Mesendoderm (in vitro differentiated cells): Measurements from ENCODE around the gene LCN2.
"Not testable (repeated sequence)": the region's sequence is repeated elsewhere in the genome, so short reads cannot be mapped to it uniquely, and the experiment has no call there.

Source experiments
- DNase-seq: peaks from one replicate; pipeline ENCODE4 v3.0.0; 2013
- H2AK5ac ChIP-seq: 2 replicates; pipeline ENCODE4 v1.6.1; 2013; ENCODE audit warnings: low read length, inconsistent platforms
- H2BK120ac ChIP-seq: 2 replicates; pipeline ENCODE4 v1.6.1; 2013; ENCODE audit warnings: low read depth, mild to moderate bottlenecking, low read length, moderate library complexity, mixed read lengths
- H2BK15ac ChIP-seq: replicated peaks from 2 replicates; pipeline ENCODE4 v1.6.1; 2013; ENCODE audit warnings: low read depth, mild to moderate bottlenecking, moderate library complexity
- H2BK5ac ChIP-seq: 2 replicates; pipeline ENCODE4 v1.6.1; 2013; ENCODE audit warnings: low read length, inconsistent platforms
- H3K18ac ChIP-seq: 2 replicates; pipeline ENCODE4 v1.6.1; 2013; ENCODE audit warnings: mild to moderate bottlenecking, low read length, mixed read lengths
- H3K23ac ChIP-seq: one replicate; pipeline ENCODE4 v1.6.1; 2013; ENCODE audit warnings: low read length
- H3K27ac ChIP-seq: 2 replicates; pipeline ENCODE4 v1.5.1; 2013; ENCODE audit warnings: low read depth, mild to moderate bottlenecking, inconsistent platforms, low read length, moderate library complexity
- H3K27me3 ChIP-seq: 2 replicates; pipeline ENCODE4 v1.6.1; 2013; ENCODE audit warnings: low read length, control low read depth, mild to moderate bottlenecking, inconsistent platforms; ENCODE audit not compliant: insufficient read depth, poor library complexity
- H3K36me3 ChIP-seq: 2 replicates; pipeline ENCODE4 v1.6.1; 2013; ENCODE audit warnings: low read length, inconsistent platforms; ENCODE audit not compliant: control insufficient read depth, insufficient read depth
- H3K4ac ChIP-seq: one replicate; pipeline ENCODE4 v1.6.1; 2013; ENCODE audit warnings: low read depth, mild to moderate bottlenecking, low read length, moderate library complexity
- H3K4me1 ChIP-seq: 2 replicates; pipeline ENCODE4 v1.6.1; 2013; ENCODE audit warnings: low read depth, low read length, inconsistent platforms; ENCODE audit not compliant: control insufficient read depth
- H3K4me2 ChIP-seq: 2 replicates; pipeline ENCODE4 v1.6.1; 2013; ENCODE audit warnings: low read length
- H3K4me3 ChIP-seq: 2 replicates; pipeline ENCODE4 v1.5.1; 2013; ENCODE audit warnings: mild to moderate bottlenecking, low read length
- H3K56ac ChIP-seq: one replicate; pipeline ENCODE4 v1.6.1; 2013; ENCODE audit warnings: low read length
- H3K79me1 ChIP-seq: 2 replicates; pipeline ENCODE4 v1.6.1; 2013; ENCODE audit warnings: low read length, inconsistent platforms
- H3K79me2 ChIP-seq: 2 replicates; pipeline ENCODE4 v1.6.1; 2013; ENCODE audit warnings: mild to moderate bottlenecking, low read length; ENCODE audit not compliant: control insufficient read depth, insufficient read depth
- H3K9ac ChIP-seq: 2 replicates; pipeline ENCODE4 v1.6.1; 2013; ENCODE audit warnings: low read length, inconsistent platforms
- H4K5ac ChIP-seq: one replicate; pipeline ENCODE4 v1.6.1; 2013; ENCODE audit warnings: low read length
- H4K8ac ChIP-seq: one replicate; pipeline ENCODE4 v1.6.1; 2013; ENCODE audit warnings: low read depth, mild to moderate bottlenecking, control low read depth, low read length, moderate library complexity
- WGBS: extraction: QIAGEN DNeasy Blood & Tissue Kit; methylation state at CpG from one replicate; pipeline ENCODE4 v1.1.7; 2013; ENCODE audit warnings: low lambda C conversion rate, missing lambda C conversion rate; ENCODE audit not compliant: insufficient coverage; ENCODE audit errors: extremely low coverage; 5-methylcytosine and 5-hydroxymethylcytosine counted together

The LCN2 gene

DNA sequence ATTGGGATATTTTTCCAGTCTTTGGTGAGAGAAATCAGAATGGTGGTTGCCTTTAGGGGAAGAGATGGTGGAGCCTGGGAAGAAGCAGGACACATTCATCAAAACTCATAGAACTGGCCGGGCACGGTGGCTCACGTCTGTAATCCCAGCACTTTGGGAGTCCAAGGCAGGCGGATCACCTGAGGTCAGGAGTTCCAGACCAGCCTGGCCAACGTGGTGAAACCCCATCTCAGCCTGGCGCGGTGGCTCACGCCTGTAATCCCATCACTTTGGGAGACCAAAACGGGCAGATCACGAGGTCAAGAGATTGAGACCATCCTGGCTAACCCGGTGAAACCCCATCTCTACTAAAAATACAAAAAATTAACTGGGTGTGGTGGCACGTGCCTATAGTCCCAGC lies 37.5 kb upstream of the LCN2 start:
- H3K27ac ChIP-seq, H2BK5ac ChIP-seq, H3K4me3 ChIP-seq, H2AK5ac ChIP-seq, H4K5ac ChIP-seq, H2BK15ac ChIP-seq, H3K23ac ChIP-seq, H3K56ac ChIP-seq, H3K27me3 ChIP-seq, H2BK120ac ChIP-seq, DNase-seq, H3K36me3 ChIP-seq, H3K4ac ChIP-seq, H3K4me2 ChIP-seq, H3K4me1 ChIP-seq, H3K79me2 ChIP-seq, H4K8ac ChIP-seq, H3K18ac ChIP-seq, H3K79me1 ChIP-seq, H3K9ac ChIP-seq: not testable (repeated sequence)
- WGBS: no CpG with 5 or more reads among the region's 12 CpGs

DNA sequence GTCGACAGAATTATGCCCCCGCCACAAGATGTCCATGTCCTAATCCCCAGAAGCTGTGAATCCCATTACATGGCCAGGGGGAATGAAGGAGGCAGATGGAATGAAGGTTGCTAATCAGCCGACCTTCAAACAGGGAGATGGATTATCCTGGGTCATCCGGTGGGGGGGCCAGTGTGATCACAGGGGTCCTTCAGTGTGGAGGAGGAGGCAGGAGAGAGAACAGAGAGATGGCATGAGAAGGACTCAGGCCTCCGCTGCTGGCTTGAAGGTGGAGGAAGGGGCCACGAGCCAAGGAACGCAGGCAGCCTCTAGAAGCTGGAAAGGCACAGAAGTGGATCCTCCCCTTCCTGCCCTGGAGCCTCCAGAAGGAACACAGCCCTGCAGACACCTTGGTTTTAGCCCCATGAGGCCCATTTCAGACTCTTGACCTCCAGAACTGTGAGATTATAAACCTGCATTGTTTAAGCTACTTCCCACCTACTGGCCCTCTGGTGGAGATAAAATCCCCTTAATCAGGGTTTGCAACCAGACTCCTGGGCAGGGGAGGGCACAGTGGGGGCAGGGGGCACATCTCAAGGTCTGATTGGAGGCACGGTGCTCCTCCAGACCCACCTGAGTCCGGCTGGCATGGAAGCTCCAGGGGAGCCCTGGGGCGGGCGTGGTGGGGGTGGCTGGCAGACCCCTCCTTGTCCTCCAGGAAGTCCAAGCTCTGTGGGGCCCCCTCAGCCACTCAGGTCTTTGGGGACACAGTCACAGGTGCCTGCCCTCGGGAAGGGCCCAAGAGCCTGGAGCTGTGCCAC lies 35.5 kb upstream of the LCN2 start:
- no peak for DNase-seq
- no peak overlapping the region for H3K27ac ChIP-seq
- no peaks in the 10 kb centered on the region for H3K36me3 ChIP-seq
- H4K5ac ChIP-seq: no peak overlapping the region
- no peaks in the 10 kb centered on the region for H3K79me1 ChIP-seq
- H2BK15ac ChIP-seq: no peak overlapping the region
- no peak overlapping the region for H2AK5ac ChIP-seq
- no peak overlapping the region for H4K8ac ChIP-seq
- no CpG with 5 or more reads among the region's 12 CpGs for WGBS
- H3K4me3 ChIP-seq: no peak overlapping the region
- H3K4me2 ChIP-seq: no peak overlapping the region
- no peak overlapping the region for H3K18ac ChIP-seq
- H2BK120ac ChIP-seq: no peak overlapping the region
- no peak overlapping the region for H3K56ac ChIP-seq
- no peaks in the 10 kb centered on the region for H3K27me3 ChIP-seq
- H3K23ac ChIP-seq: no peak overlapping the region
- no peaks in the 10 kb centered on the region for H3K79me2 ChIP-seq
- H2BK5ac ChIP-seq: no peak overlapping the region
- H3K4ac ChIP-seq: no peak overlapping the region
- H3K9ac ChIP-seq: no peak overlapping the region
- H3K4me1 ChIP-seq: peaks cover 3% of the 10 kb centered on the region

- Histone ChIP-seq H3K4ac (no peak overlapping the region), H4K8ac (no peak overlapping the region), H3K4me3 (no peak overlapping the region), H3K18ac (no peak overlapping the region), H2BK15ac (no peak overlapping the region), H3K4me1 (peaks cover 3% of the 10 kb centered on the region), H3K4me2 (no peak overlapping the region), H2BK5ac (no peak overlapping the region), H3K23ac (no peak overlapping the region), H3K9ac (no peak overlapping the region), H2BK120ac (no peak overlapping the region), H3K79me2 (no peaks in the 10 kb centered on the region), H3K27me3 (no peaks in the 10 kb centered on the region), H2AK5ac (no peak overlapping the region), H3K56ac (no peak overlapping the region), H3K79me1 (no peaks in the 10 kb centered on the region), H3K27ac (no peak overlapping the region), H4K5ac (no peak overlapping the region), H3K36me3 (no peaks in the 10 kb centered on the region)
- no CpG with 5 or more reads among the region's 29 CpGs for WGBS
- no peak for DNase-seq
Observed at GRCh38 chr9:128114326-128115186, 34.7 kb upstream of the LCN2 start.

GRCh38 chr9:128115187-128116103 lies 33.8 kb upstream of the LCN2 start:
- no peak overlapping the region for H2AK5ac ChIP-seq
- no peak overlapping the region for H2BK120ac ChIP-seq
- H3K79me1 ChIP-seq: no peaks in the 10 kb centered on the region
- H3K18ac ChIP-seq: no peak overlapping the region
- no peaks in the 10 kb centered on the region for H3K27me3 ChIP-seq
- H3K27ac ChIP-seq: no peak overlapping the region
- no peak overlapping the region for H3K4me2 ChIP-seq
- H2BK5ac ChIP-seq: no peak overlapping the region
- no CpG with 5 or more reads among the region's 26 CpGs for WGBS
- no peak overlapping the region for H3K4ac ChIP-seq
- no peaks in the 10 kb centered on the region for H3K79me2 ChIP-seq
- no peak overlapping the region for H3K56ac ChIP-seq
- no peak overlapping the region for H3K23ac ChIP-seq
- no peaks in the 10 kb centered on the region for H3K36me3 ChIP-seq
- no peak overlapping the region for H4K5ac ChIP-seq
- no peak overlapping the region for H4K8ac ChIP-seq
- H2BK15ac ChIP-seq: no peak overlapping the region
- H3K4me3 ChIP-seq: no peak overlapping the region
- DNase-seq: no peak
- H3K9ac ChIP-seq: no peak overlapping the region
- peaks cover 3% of the 10 kb centered on the region for H3K4me1 ChIP-seq

DNA sequence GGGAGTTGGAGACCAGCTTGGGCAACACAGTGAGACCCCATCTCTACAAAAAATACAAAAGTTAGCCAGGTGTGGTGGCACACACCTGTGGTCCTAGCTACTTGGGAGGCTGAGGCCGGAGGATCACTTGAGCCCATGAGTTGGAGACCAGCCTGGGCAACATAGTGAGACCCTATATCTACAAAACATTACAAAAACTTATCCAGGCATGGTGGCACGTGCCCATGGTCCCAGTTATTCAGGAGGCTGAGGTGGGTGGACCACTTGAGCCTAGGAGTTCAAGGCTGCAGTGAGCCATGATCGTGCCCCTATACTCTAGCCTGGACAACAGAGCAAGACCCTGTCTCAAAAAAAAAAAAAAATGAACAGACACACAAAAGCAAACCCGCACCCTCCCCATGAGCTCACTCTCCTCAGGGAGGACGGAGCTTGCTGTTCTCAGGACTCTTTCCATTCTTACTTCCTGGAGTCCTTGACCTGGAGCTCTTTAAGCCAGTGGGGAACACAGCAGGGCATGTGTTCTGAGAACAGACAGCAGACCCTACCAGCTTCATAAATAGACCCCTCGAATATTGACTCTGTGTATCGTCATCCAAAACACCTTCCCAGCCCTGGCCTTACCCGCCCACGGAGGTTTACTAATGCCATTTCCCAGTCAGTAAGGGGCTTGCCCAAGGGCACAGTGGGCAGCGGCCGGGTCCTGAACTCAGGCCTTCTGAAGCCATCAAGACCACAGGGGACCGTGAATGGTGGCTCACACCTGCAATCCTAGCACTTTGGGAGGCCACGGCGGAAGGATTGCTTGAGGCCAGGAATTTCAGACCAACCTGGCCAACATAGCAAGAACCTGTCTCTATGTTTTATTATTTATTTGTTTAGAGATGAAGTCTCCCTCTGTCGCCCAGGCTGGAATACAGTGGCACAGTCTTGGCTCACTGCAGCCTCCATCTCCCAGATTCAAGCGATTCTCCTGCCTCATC lies 32.9 kb upstream of the LCN2 start:
- Histone ChIP-seq H3K27ac (no peak overlapping the region), H3K18ac (no peak overlapping the region), H3K9ac (no peak overlapping the region), H3K56ac (no peak overlapping the region), H2BK15ac (no peak overlapping the region), H2AK5ac (no peak overlapping the region), H2BK5ac (no peak overlapping the region), H3K27me3 (no peaks in the 10 kb centered on the region), H3K79me2 (no peaks in the 10 kb centered on the region), H4K8ac (no peak overlapping the region), H3K4me2 (no peak overlapping the region), H2BK120ac (no peak overlapping the region), H3K4me1 (peaks cover 3% of the 10 kb centered on the region), H3K23ac (no peak overlapping the region), H3K79me1 (no peaks in the 10 kb centered on the region), H3K4me3 (no peak overlapping the region), H3K4ac (no peak overlapping the region), H4K5ac (no peak overlapping the region), H3K36me3 (no peaks in the 10 kb centered on the region)
- WGBS: no CpG with 5 or more reads among the region's 16 CpGs
- DNase-seq: no peak
